NOMO-1 (cell line): Measurements from ENCODE around the gene TNFRSF6B.

Experiments
- DNase-seq, 2 experiments: peaks; one replicate each; lab custom pipeline; 2025; ENCODE audit not compliant: unreplicated experiment in 2 of 2; lab: John Stamatoyannopoulos, UW

The TNFRSF6B gene

GRCh38 chr20:63694584-63695423, 1.6 kb upstream of the TNFRSF6B start:
- DNase-seq = no peak

GRCh38 chr20:63695424-63696305, 787 bp upstream of the TNFRSF6B start:
- DNase-seq = no peak

DNA sequence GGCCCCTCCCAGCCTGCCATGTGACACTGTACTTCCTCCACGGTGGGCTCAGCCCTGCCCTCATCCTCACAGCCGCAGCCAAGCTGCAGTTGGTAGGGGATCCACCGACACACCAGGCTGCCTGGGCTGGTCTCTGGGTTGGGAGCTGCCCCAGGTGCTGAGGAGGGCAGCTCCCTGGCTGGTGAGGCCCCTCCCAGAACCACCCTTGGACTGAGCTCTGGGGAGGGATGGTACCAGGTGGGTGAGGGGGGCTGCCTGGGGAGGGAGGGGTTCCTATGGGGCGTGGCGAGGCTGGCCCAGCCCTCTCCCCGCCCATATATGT, 185 bp upstream of the TNFRSF6B start:
- DNase-seq = no peak

GRCh38 chr20:63697357-63697867, 960 bp downstream of the TNFRSF6B start:
- DNase-seq = no peak

GRCh38 chr20:63697868-63698545, 1.6 kb downstream of the TNFRSF6B start:
- no peak for DNase-seq

GRCh38 chr20:63698739-63699465, 2.5 kb downstream of the TNFRSF6B start:
- DNase-seq = no peak

DNA sequence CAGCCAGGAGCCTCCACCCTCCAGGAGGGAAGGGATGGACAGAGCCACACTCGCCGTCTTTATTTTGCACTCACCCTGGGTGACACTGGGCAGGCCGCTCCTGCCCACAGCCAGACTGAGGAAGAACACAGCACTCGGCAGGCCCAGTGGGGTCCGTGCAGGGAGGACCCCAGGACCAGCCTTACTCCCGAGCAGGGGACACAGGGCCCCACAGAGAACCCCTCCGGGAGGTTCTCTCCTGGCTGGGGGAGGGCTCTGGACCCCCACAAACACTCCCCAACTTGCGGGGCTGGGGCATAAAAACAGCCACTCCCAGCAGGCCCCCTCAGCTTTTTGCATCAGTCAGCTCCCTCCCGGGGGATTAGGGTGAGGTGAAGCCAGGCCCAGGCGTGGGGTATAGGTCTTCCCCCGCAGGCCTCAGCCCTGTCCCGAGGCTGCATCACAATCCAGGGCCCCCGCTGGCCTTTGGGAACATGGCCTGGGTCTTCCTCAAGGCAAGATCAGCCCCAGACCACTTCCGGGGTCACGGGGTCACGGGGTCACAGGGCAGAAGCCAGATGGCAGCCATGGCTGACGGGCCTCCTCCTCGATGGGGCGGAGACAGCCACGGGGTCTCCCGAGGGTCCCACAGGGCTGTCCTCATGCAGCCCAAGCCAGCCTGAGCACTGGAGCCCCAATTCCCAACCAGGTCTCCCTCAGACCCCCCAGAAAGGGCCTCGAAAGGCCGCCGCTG, 3.2 kb downstream of the TNFRSF6B start:
- DNase-seq = no peak

- no peak for DNase-seq
Observed at GRCh38 chr20:63700199-63701050, 4.0 kb downstream of the TNFRSF6B start.

GRCh38 chr20:63701051-63701328, 4.5 kb downstream of the TNFRSF6B start:
- no peak for DNase-seq

GRCh38 chr20:63701329-63702035, 5.0 kb downstream of the TNFRSF6B start:
- DNase-seq = no peak

DNA sequence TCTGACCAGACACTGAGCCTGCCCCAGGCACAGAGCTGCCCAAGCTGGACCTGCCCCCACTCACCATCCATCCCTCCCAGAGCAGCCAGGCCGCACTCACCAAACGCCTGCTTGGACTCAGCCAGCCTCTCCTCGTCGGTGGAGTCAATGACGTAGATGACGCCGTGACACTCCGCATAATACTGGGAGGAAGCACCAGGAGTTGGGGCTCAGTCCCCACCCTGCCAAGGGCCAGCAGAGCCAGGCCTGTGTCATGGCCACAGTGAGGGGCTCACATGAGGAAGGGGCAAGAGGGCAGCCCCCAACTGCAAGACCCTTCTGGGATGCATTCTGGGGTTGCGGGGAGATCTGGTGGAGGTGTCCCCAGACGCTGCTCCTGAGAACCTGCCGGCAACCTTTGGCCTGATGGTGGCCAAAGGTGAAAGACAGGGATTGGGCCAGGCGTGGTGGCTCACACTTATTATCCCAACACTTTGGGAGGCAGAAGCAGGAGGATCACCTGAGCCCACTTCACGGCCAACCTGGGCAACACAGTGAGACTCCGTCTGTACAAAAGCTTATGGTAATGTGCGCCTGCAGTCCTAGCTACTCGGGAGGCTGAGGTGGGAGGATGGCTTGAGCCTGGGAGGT, 5.7 kb downstream of the TNFRSF6B start:
- DNase-seq = no peak

DNA sequence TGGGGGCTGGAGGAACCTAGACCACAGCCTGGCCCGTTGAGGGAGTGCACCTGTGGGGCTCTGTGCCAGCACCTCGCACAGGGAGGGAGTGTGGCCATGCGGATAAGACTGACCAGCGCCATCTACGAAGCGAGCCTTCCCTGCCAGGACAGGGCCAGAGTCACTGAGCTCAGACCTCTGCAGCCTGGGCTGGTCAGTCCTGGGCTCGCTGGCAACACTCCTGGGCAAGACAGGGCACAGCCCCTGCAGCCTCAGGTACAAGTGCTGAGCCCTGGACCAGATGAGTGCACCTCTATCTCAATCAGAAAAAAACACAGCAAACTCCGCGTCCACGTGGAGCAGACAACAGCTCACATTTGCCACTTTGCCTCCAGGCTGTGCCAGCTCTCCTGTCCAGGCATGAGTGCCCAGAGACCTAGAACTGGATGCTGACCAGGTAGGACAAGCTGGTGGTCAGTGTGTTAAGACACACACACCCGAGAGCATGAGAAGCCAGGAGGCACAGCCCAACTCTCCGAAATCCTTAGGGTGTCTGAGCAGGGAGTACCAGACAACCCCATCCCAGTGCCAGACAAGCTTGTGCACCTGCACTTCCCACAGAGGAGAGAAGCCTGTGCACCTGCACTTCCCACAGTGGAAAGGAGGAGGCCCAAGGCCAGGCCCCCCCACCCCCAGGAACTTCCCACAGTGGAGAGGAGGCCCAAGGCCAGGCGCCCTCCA, 6.5 kb downstream of the TNFRSF6B start:
- no peak for DNase-seq

- no peak for DNase-seq
Observed at GRCh38 chr20:63703471-63703975, 7.1 kb downstream of the TNFRSF6B start.

GRCh38 chr20:63703976-63704748, 7.7 kb downstream of the TNFRSF6B start:
- no peak for DNase-seq

GRCh38 chr20:63704749-63705117, 8.3 kb downstream of the TNFRSF6B start:
- DNase-seq = no peak

GRCh38 chr20:63705232-63706026, 9.0 kb downstream of the TNFRSF6B start:
- DNase-seq = no peak
